ENCODE results near the gene MICAL3.

The MICAL3 gene

GRCh38 chr22:17869285-17870096 is 154.9 kb downstream of the MICAL3 start:
- no peak for DNase-seq (ENCODE audit: low read depth in 2 of 2)

DNA sequence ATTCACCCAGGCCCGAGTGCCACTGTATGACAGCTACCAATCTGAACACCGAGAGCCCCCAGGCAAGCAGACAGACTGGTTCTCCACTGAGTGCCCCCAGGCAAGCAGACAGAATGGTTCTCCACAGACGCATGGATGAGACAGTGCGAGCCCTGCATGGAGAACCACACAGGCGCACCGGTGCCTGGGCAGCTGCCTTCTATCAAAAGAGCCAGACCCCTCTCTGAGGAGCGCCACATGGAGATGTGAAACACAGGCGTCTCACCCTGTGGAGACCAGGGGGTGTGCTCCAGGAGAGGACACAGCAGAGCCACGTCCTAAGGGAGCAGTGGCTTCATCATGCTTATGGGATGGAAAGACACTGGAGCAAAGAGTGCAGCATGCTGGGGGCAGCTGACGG is 155.6 kb downstream of the MICAL3 start:
- DNase-seq (ENCODE audit: low read depth in 2 of 2) = no peak

- no peak for DNase-seq (ENCODE audit: low read depth in 2 of 2)
Measured at GRCh38 chr22:17867160-17867785, 157.1 kb downstream of the MICAL3 start.

DNA sequence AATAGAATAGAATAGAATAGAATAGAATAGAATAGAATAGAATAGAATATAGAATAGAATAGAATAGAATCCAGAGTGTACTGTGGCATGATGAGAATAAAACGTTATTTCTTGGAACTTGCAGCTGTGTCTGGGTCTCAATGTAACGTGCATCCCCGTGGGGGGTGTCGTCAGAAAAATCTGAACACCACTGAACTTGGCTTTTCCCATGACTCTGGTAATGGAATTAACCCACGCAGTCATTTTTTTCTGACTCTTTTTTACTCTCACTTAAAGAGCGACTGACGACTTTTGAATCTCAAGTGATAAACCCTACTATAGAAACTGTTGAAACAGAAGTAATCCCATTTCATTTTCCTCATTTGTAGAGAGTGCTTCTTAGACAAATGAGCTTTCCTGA is 157.7 kb downstream of the MICAL3 start:
- no peak for DNase-seq (ENCODE audit: low read depth in 2 of 2)

DNA sequence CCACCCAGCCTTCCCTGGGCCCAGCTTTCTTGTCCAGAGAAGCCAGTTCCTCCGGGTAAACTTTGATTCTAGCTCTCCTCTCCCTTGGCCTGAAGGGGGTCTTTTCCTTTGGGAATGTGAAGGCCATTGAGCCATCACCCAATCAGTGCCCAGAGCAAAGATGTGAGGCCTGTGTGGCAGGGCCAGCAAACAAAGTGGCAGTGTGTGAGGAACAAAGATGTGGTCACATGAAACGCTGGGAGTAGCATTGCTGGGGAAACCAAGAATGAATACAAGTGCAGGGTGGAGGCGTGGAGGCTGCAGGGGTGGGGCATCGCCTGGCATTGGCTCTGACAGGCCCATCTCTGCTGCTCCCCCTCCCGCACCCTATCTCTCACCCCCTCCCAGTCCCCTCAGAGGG is 158.2 kb downstream of the MICAL3 start:
- DNase-seq (ENCODE audit: low read depth in 2 of 2) = no peak

- DNase-seq (ENCODE audit: low read depth in 2 of 2) = no peak
Measured at GRCh38 chr22:17865183-17866055, 158.9 kb downstream of the MICAL3 start.

DNA sequence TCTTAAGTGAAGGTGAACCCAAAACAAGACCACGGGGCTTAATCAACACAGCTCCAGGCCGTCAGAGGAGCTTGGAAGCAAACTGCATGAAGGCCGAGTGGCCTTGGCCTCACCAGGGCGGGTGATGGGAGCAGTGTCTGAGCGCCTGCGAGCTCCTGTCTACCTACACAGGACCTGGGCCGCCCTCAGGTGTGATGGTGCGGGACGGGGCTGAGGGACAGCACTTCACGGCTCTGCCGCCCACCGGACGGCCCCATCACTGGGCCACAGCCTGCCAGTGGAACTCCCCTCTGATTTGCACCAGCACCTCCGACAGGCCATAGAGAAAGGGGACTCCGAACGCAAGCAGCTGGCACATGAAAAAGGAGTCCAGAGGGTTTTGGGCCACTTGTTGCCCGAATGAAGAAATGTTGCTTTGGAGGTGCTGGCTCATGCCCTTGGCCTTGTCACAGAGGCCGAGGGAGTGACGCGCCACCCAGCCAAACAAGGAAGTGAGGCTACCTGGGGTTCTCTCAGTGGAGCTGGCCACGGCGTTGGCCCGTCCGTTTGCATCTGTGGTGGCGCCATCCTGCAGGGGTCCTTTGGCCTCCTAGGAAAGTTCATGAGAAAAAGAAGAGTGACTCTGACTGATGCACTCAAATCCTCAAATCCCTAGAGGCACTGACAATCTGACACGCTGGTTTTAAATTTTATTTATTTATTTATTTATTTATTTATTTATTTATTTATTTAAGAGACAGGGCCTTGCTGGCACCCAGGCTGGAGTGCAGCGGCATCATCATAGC is 159.8 kb downstream of the MICAL3 start:
- DNase-seq (ENCODE audit: low read depth in 2 of 2) = no peak

GRCh38 chr22:17862646-17863181 is 161.6 kb downstream of the MICAL3 start:
- no peak for DNase-seq (ENCODE audit: low read depth in 2 of 2)

DNA sequence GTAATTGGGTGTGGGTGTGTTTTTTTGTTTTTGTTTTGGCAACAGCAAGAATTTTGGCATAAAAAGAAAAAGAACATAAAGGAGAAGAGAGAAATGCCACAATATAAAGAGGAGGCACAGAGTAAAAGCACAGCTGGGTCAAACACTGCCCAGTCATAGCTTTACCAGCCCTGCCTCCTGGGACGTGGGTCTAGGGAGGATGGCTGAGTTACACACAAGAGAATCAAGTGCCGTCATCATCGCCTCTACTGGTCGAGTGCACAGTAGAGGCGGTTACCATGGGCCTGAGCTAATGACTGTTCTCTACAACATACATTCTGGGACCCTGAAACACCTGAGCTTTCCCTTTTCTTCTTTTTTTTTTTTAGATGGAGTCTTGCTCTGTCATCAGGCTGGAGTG is 162.5 kb downstream of the MICAL3 start:
- no peak for DNase-seq (ENCODE audit: low read depth in 2 of 2)

- DNase-seq (ENCODE audit: low read depth in 2 of 2) = no peak
Measured at GRCh38 chr22:17860220-17860965, 164.0 kb downstream of the MICAL3 start.

- DNase-seq (ENCODE audit: low read depth in 2 of 2) = no peak
Measured at GRCh38 chr22:17858033-17858432, 166.3 kb downstream of the MICAL3 start.

DNA sequence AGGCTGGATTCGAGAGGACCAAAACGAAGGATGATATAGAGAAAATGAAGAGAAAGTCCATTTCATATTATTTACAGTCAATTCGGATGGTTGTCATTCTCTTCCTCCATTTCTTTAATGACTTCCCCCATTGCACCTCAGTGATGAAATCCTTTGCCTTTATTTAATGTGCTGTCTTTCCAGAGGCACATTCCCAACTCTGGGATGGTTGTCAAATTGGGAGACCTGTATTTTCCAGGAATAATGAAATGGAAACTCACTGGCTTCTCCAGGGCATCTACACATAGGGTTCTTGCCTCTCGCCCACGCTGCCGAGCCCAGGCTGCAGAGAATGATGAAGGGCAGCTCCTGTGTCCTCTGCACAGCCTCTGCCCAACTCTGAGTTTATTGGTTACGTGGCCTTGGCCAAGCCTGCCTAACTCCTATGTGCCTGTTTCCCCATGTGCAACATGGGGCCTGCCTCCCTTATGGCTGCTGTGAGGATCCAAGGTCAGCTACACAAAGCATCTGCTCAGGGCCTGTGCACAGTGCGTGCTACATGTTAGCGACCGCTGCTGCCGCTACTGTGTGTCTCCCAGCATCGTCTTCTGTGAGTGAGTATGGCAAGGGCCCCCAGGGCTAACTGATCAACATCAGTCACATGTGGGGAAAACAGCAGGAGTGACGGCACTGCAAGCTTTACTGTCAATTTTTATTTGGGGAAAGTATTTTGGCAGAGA is 168.6 kb downstream of the MICAL3 start:
- no peak for DNase-seq (ENCODE audit: low read depth in 2 of 2)

DNA sequence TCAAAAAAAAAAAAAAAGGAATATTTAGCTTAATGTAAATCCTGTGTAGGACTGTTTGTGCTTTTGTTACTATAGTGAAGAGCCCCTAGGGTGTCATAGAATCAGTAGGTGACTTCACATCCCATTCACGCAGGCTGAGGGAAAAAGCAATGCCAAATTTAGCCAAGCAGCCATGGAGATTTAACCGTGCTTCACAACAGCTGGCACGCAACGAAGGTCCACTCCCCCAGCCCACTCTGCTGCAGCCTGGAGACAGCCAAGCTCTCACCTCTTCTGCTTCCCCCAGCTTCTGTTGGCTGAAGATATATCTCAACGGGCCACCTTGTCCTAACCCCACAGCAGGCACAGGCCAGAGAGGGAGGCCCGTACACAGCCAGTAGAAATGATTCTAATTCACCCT is 171.3 kb downstream of the MICAL3 start:
- DNase-seq (ENCODE audit: low read depth in 2 of 2) = no peak

- DNase-seq (ENCODE audit: low read depth in 2 of 2) = no peak
Measured at GRCh38 chr22:17851759-17852158, 172.6 kb downstream of the MICAL3 start.

- no peak for DNase-seq (ENCODE audit: low read depth in 2 of 2)
Measured at GRCh38 chr22:17847360-17848078, 176.8 kb downstream of the MICAL3 start.

DNA sequence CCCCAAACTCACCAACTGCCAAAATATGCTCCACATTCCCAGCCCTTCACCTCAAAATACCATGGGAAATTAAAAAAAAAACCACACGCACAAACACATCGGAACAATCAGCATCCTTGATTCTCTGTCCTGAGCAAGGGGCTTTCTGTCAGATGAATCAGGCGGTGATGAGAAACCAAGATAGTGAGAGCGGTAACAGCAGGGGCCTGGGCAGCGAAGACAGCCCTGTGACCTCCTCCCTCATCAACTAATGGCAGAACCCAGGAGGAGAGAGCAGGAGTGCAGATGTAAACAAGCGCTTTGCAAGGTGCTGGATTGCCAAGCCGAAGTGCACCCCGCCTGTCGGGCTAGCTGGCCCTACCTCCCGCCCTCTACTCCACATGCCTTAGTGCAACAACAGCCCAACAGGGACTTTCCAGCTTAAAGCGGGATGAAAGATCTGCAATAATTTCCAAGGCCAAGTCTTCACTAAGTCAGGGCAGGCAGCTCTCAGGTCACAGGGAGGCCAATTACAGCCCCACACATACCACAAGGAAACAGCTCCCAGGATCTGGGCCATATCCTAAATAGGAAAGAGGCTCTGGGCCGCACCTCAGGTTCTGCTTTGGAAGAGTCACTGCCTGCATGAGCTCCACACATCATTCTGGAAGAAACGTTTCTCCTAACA is 177.9 kb downstream of the MICAL3 start:
- DNase-seq (ENCODE audit: low read depth in 2 of 2) = no peak

- no peak for DNase-seq (ENCODE audit: low read depth in 2 of 2)
Measured at GRCh38 chr22:17845790-17846189, 178.6 kb downstream of the MICAL3 start.

GRCh38 chr22:17845327-17845726 is 179.0 kb downstream of the MICAL3 start:
- DNase-seq (ENCODE audit: low read depth in 2 of 2) = no peak

DNA sequence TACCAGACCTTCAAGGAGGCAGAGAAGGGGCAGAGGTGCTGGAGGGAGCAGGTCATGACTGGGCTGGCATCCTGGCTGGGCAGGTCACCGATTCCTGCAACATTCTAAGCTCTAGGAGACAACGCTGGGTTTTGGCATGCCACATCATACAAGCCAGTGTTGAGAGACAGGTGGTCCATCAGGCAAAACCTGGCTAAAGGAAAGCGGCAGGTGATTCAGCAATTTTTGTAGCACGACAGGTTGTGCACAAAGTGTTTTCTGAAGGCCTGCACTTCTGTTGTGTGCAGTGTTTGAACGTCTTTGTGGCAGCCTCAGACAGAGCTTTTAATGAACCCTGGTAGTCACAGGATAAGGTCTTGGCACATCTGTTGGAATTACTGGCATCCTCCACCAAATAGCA is 180.2 kb downstream of the MICAL3 start:
- no peak for DNase-seq (ENCODE audit: low read depth in 2 of 2)
